ENCODE results near the gene PREX1. TPM values are rescaled to one million over a fixed set of nuclear protein-coding genes. Genes with fewer than 3 reads are reported as not detected.
A peak's percentile ranks its signal among the peaks of the same experiment; 100 is the strongest.

PREX1 gene
- total and polyA plus RNA-seq, 12 donors = 10.1 to 85.1 (median 42.9) TPM

DNA sequence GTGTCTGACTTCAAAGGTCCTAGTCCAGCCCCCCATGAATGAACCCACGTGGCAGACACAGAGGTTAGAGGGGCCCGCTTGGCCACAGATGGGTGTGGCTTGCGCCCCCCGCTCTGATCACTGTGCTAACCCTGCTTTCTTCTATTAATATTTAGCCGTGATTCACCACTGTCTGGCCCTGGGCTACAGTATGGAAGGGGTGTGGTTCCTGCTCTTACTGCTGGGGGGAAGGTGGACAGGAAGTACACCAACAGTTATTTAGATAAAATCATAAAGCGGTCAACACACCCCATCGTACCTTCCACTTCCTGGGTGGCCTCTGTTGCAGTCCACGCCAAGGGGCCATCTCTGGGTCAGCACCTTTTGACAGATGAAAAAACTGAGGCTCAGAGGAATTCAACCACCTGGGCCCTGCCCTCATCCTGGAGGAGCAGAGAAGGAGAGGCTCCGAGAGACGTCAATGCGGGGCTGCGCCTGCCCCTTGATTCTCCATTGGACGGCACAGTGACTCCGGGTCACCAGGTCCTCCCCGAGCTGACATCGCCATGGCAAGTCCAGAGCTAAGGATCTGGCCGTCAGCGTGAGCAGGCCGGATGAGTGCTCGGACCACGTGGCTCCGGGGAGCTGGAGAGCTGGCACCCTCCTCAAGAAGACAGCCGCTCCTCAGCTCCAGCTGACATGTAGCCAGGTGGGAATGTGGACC, 206.3 kb downstream of the PREX1 start:
- peaks cover 0 to 23% of the 10 kb centered on the region in 2 donors for H3K36me3 ChIP-seq (replicated peaks in 1 of 2)
- no peaks in the 10 kb centered on the region for H3K27me3 ChIP-seq
- no peak overlapping the region for H3K27ac ChIP-seq
- no peaks in the 10 kb centered on the region for H3K9me3 ChIP-seq (replicated peaks in 1 of 3)
- H3K4me3 ChIP-seq = no peak overlapping the region
- DNase-seq = peak in 2 of 7 donors; percentile 11 to 25
- no peak for TF ChIP-seq POLR2A (IDR thresholded peaks at IDR 0.05)
- TF ChIP-seq CTCF (IDR thresholded peaks at IDR 0.05) = no peak
- WGBS, 4 donors = 38 to 58% (median 47%) methylated on average over 17 to 23 of the region's 23 CpGs
- intact Hi-C loops (cut with DNase I) = loop anchor here in 1 of 2 donors (2.0 to 5.0 kb wide), 3 partner anchors 835 to 959 kb away; no protein-coding TSS in a partner anchor
- peaks cover 3 to 23% of the 10 kb centered on the region in 2 donors for H3K4me1 ChIP-seq (replicated peaks in 1 of 2)

DNA sequence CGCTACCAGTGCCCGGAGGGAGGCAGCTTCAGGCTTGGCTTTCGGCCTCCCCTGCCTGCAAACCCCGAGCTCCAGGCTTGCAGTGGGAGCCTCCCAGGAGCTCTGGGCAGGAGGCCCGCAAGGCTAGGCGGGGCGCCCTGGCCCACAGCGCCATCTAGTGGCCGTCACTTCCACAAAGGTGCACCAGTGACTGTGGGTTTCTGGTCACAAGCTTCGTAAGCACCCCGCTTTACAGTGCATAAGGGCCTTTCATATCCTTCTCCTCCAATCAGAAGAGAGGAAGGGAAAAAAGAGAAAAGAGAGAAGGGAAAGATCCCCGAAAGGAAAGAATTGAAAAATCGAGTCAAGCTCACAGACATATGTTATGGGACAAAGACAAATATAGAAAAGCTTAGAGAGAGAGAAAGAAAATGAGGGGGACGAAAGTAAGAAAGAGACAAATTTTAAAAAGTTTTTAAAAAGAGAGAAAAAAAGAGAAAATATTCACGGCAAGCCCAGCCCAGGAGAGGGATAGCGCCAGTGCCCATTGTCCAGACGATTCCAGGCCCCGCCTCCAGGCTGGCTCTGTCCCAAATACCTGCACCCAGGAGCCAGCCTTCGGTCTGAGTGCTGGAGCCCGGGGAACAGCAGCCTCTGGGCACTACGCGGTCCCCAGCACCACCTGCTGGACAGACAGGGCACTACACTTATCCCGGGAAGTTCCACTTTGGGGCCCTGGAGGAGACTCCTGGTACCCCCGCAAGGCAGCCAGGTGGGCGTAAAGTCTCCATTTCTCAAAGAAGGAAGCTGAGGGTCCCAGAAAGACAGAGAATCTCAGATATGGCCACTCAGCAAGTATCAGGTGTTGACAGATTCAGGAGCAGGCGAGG, 207.1 kb downstream of the PREX1 start:
- WGBS, 4 donors = 3 to 6% (median 5%) methylated on average over 19 to 26 of the region's 26 CpGs

DNA sequence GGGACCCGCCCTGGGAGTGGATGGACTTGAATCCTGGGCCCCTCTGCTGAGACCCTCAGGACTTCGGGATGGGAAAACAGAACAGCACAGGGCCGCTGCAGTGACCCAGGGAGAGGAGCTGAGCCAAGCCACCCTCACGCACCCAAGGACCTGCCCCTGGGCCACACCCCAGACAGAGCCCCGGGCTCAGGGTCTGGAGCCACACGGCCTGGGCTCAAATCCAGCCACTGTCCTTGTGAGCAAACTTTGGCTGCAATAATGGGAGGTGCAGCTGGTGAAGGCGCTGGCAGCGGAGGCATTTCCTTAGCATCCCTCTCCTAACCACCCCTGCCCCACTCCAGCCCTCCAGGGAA, 207.7 kb downstream of the PREX1 start:
- WGBS, 4 donors = 34 to 55% (median 42%) methylated on average over 2 to 8 of the region's 8 CpGs
- H3K36me3 ChIP-seq (replicated peaks in 1 of 2) = peaks cover 0 to 10% of the 10 kb centered on the region in 2 donors
- H3K27ac ChIP-seq = no peak overlapping the region
- H3K27me3 ChIP-seq = no peaks in the 10 kb centered on the region
- TF ChIP-seq CTCF (IDR thresholded peaks at IDR 0.05) (no peak), POLR2A (IDR thresholded peaks at IDR 0.05) (no peak)
- no peak for DNase-seq
- H3K4me3 ChIP-seq = no peak overlapping the region
- H3K9me3 ChIP-seq (replicated peaks in 1 of 3) = no peaks in the 10 kb centered on the region
- intact Hi-C loops (cut with DNase I) = loop anchor here in 1 of 2 donors (2.0 to 5.0 kb wide), 3 partner anchors 833 to 958 kb away; no protein-coding TSS in a partner anchor
- H3K4me1 ChIP-seq (replicated peaks in 1 of 2) = peaks cover 3 to 23% of the 10 kb centered on the region in 2 donors

More for the DNA sequence above, 207.1 kb downstream of the PREX1 start:
- Histone ChIP-seq H3K4me1 (replicated peaks in 1 of 2) (peaks cover 3 to 23% of the 10 kb centered on the region in 2 donors), H3K27me3 (no peaks in the 10 kb centered on the region), H3K9me3 (replicated peaks in 1 of 3) (no peaks in the 10 kb centered on the region), H3K27ac (no peak overlapping the region), H3K4me3 (peak overlapping the region in 2 of 4 donors; percentile 4 to 45), H3K36me3 (replicated peaks in 1 of 2) (peaks cover 0 to 16% of the 10 kb centered on the region in 2 donors)
- DNase-seq = peak; percentile 77 to 94 (median 87)
- TF ChIP-seq POLR2A (IDR thresholded peaks at IDR 0.05) (no peak), CTCF (IDR thresholded peaks at IDR 0.05) (peak; percentile 73 to 97 (median 81))
- intact Hi-C loops (cut with DNase I) = loop anchor here in 1 of 2 donors (2.0 to 5.0 kb wide), 3 partner anchors 834 to 958 kb away; no protein-coding TSS in a partner anchor

Data from adrenal gland (tissue), 12 donors.